ENCODE results near the gene NAPSA. TPM values are rescaled to one million over a fixed set of nuclear protein-coding genes. Genes with fewer than 3 reads are reported as not detected.

Gene NAPSA
- total and polyA plus RNA-seq, 2 of the 8 experiments (the other 6 are each of a cell fraction or from before 2014, with no cell fraction given) = 0.71 to 0.73 TPM

DNA sequence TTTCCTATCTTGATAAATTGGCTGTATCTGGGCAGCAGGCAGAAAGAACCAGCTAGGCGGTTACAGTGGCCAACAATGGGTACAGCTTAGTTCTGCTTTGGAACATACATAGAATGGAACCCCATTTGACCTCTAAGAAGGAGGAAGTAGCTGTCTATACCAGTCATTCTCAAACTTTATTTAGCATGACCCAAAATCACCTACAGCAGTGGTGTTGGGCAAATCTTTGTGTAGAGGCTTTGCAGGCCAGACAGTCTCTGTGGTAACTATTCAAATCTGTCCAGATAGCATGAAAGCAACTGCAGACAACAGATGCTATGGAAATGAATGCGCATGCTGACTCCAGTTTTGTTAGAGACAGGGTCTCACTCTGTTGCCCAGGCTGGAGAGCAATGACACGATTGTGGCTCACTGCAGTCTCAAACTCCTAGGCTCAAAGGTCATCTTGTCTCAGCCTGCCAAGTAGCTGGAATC lies 24.3 kb downstream of the NAPSA start:
- Histone ChIP-seq H3K4me1 (replicated peaks in 1 of 4; ENCODE audit: control insufficient read depth in 3 of 4, insufficient read depth in 4 of 4, low read length in 3 of 4) (no peaks in the 10 kb centered on the region), H3K18ac (ENCODE audit: extremely low read depth, low read length) (no peak overlapping the region), H3K23me2 (ENCODE audit: low read depth, low read length) (no peaks in the 10 kb centered on the region), H3K4me2 (ENCODE audit: insufficient read depth in 1 of 2, low read depth in 2 of 2, low read length in 2 of 2) (no peak overlapping the region), H3K79me2 (ENCODE audit: control insufficient read depth in 1 of 2, insufficient read depth in 2 of 2, low read length in 2 of 2) (no peaks in the 10 kb centered on the region), H4K20me1 (replicated peaks in 1 of 2; ENCODE audit: control insufficient read depth in 1 of 2, insufficient read depth in 2 of 2, low read length in 2 of 2) (no peaks in the 10 kb centered on the region), H2BK15ac (ENCODE audit: low read length) (no peak overlapping the region), H3K27ac (ENCODE audit: low read depth, low read length) (no peak overlapping the region), H3K56ac (replicated peaks; ENCODE audit: insufficient read length, low read depth, low read length) (no peak overlapping the region), H2BK12ac (ENCODE audit: low read depth, low read length) (no peak overlapping the region), H3K27me3 (replicated peaks in 1 of 4; ENCODE audit: control insufficient read depth in 3 of 4, extremely low read depth in 1 of 4, insufficient read depth in 3 of 4, low read length in 3 of 4) (no peaks in the 10 kb centered on the region), H3K36me3 (ENCODE audit: control insufficient read depth in 2 of 4, insufficient read depth in 4 of 4, low read length in 3 of 4) (0 out of 8 replicates have a peak, but pooled peaks cover 0 to 4% (median 2%) of the 10 kb centered on the region in 4 experiments), H3K9me3 (ENCODE audit: insufficient read depth in 2 of 2, low read depth in 1 of 2, low read length in 1 of 2) (no peaks in the 10 kb centered on the region), H2BK120ac (replicated peaks; ENCODE audit: low read depth, low read length) (no peak overlapping the region), H4K5ac (ENCODE audit: insufficient read length, low read depth, low read length) (no peak overlapping the region), H3K23ac (ENCODE audit: insufficient read length) (no peak overlapping the region), H2AFZ (ENCODE audit: low read length) (no peak overlapping the region), H3K14ac (ENCODE audit: insufficient read length) (no peak overlapping the region), H3K4ac (replicated peaks; ENCODE audit: insufficient read length, low read depth, low read length) (no peak overlapping the region), H3K9ac (replicated peaks in 1 of 4; ENCODE audit: extremely low read depth in 1 of 4, low read depth in 3 of 4, low read length in 3 of 4) (no peak overlapping the region), H4K91ac (replicated peaks; ENCODE audit: insufficient read length, low read length) (no peak overlapping the region), H4K8ac (ENCODE audit: extremely low read depth, insufficient read depth, low read length) (no peak overlapping the region), H2BK5ac (ENCODE audit: low read depth, low read length) (no peak overlapping the region), H3K79me1 (ENCODE audit: low read depth, low read length) (no peaks in the 10 kb centered on the region), H3K4me3 (ENCODE audit: extremely low read depth in 1 of 4, insufficient read depth in 2 of 4, low read depth in 3 of 4, low read length in 4 of 4) (no peak overlapping the region), H2AK5ac (ENCODE audit: low read depth, low read length) (no peak overlapping the region), H2BK20ac (ENCODE audit: low read length) (no peak overlapping the region)
- FAIRE-seq (no peak), DNase-seq (ENCODE audit: low read depth in 1 of 2, low spot score in 2 of 2) (no peak)
- ChIA-PET POLR2A (ENCODE audit: partially characterized antibody) (interaction anchor here (2.3 kb wide), 1 partner anchor 8 kb away, joined by 12 read pairs; no protein-coding TSS in a partner anchor), CTCF (ENCODE audit: partially characterized antibody) (interaction anchor here (0.8 to 1.7 kb wide), 5 partner anchors 9 to 125 kb away, joined by 3 to 6 read pairs (median 3); no protein-coding TSS in a partner anchor)
- 95% methylated on average over 3 of the region's 3 CpGs; no CpG with 5 or more reads in 1 of the 2 experiments for WGBS, 2 experiments (ENCODE audit: extremely low coverage in 1 of 2, insufficient coverage in 1 of 2, insufficient read length in 1 of 2, insufficient replicate concordance in 2 of 2, low coverage in 1 of 2, low lambda C conversion rate in 2 of 2, missing lambda C conversion rate in 1 of 2)
- TF ChIP-seq RFX5 (IDR thresholded peaks at IDR 0.05; ENCODE audit: borderline replicate concordance, low read depth, low read length) (no peak), SRF (IDR thresholded peaks at IDR 0.05; ENCODE audit: low read depth, low read length) (no peak), POLR2AphosphoS5 (IDR thresholded peaks at IDR 0.05; ENCODE audit: low read depth, low read length) (no peak), TAF1 (IDR thresholded peaks at IDR 0.05; ENCODE audit: low read depth, low read length) (no peak)
- TF ChIP-seq, protein P1, sequence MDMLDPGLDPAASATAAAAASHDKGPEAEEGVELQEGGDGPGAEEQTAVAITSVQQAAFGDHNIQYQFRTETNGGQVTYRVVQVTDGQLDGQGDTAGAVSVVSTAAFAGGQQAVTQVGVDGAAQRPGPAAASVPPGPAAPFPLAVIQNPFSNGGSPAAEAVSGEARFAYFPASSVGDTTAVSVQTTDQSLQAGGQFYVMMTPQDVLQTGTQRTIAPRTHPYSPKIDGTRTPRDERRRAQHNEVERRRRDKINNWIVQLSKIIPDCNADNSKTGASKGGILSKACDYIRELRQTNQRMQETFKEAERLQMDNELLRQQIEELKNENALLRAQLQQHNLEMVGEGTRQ (IDR thresholded peaks at IDR 0.05; ENCODE audit: low read length) = no peak
- TF ChIP-seq, protein P2, sequence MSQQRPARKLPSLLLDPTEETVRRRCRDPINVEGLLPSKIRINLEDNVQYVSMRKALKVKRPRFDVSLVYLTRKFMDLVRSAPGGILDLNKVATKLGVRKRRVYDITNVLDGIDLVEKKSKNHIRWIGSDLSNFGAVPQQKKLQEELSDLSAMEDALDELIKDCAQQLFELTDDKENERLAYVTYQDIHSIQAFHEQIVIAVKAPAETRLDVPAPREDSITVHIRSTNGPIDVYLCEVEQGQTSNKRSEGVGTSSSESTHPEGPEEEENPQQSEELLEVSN (IDR thresholded peaks at IDR 0.05) = no peak

All from H1 (cell line).